DOHH2 (cell line): ENCODE measurements around the gene COLEC12.

Experiments
- CTCF ChIP-seq: fragments of 200-600 bp; sonication (generic); IDR thresholded peaks from one replicate; pipeline ENCODE4 v1.5.1; 2014; ENCODE audit warnings: antibody characterized with exemption, mild to moderate bottlenecking, low read depth, low read length; ENCODE audit not compliant: poor library complexity, severe bottlenecking
- EZH2phosphoT487 ChIP-seq: fragments of 200-600 bp; sonication (generic); IDR thresholded peaks from 2 replicates; pipeline ENCODE4 v1.6.1; 2017; ENCODE audit warnings: borderline replicate concordance, mild to moderate bottlenecking, antibody characterized with exemption, low read length, moderate library complexity, mixed read lengths

GRCh38 chr18:365651-366050 is 134.8 kb downstream of the COLEC12 start:
- no peak for TF ChIP-seq CTCF
- TF ChIP-seq EZH2phosphoT487: no peak
